IgD-negative memory B cell (primary cell): ENCODE measurements around the gene SCAMP5. TPM values are rescaled to one million over a fixed set of nuclear protein-coding genes. Genes with fewer than 3 reads are reported as not detected.

Experiments
- H3K27ac Mint-ChIP-seq, 3 donors: one replicate each; pipeline ENCODE4 v1.8.0; 2020 to 2022; ENCODE audit warnings: mild to moderate bottlenecking in 3 of 3, mixed read lengths in 3 of 3, moderate library complexity in 1 of 3
- H3K27me3 Mint-ChIP-seq: one replicate; pipeline ENCODE4 v1.8.0; 2021; ENCODE audit warnings: mixed read lengths
- H3K36me3 Mint-ChIP-seq: one replicate; pipeline ENCODE4 v1.8.0; 2020; ENCODE audit warnings: mild to moderate bottlenecking, mixed read lengths
- H3K4me1 Mint-ChIP-seq, 3 donors: one replicate each; pipeline ENCODE4 v1.8.0; 2020 to 2022; ENCODE audit warnings: mixed read lengths in 3 of 3, mild to moderate bottlenecking in 1 of 3
- H3K4me3 Mint-ChIP-seq, 4 donors: one replicate each; pipeline ENCODE4 v1.8.0; 2020 to 2022; ENCODE audit warnings: mild to moderate bottlenecking in 4 of 4, mixed read lengths in 4 of 4, moderate library complexity in 3 of 4
- H3K9me3 Mint-ChIP-seq, 3 donors: one replicate each; pipeline ENCODE4 v1.8.0; 2020 to 2021; ENCODE audit warnings: mixed read lengths in 3 of 3, mild to moderate bottlenecking in 1 of 3
- polyA plus RNA-seq: library from polyadenylated mRNA; unstranded; fragments of 300-500 nt; fragmentation: Illumina TruSeq; gene quantifications from one replicate; pipeline ENCODE4 v1.2.3, GENCODE V29; 2021

The SCAMP5 gene
- polyA plus RNA-seq, 1 donor from 2014 or later, result 0.24 TPM

GRCh38 chr15:74960995-74961588, 34.3 kb upstream of the SCAMP5 start:
- no peak overlapping the region for H3K27ac Mint-ChIP-seq
- peaks cover 28% of the 10 kb centered on the region for H3K27me3 Mint-ChIP-seq
- H3K4me1 Mint-ChIP-seq, result peaks cover 5 to 12% (median 9%) of the 10 kb centered on the region in 3 donors
- H3K9me3 Mint-ChIP-seq, result no peaks in the 10 kb centered on the region
- no peak overlapping the region for H3K4me3 Mint-ChIP-seq
- peaks cover 1% of the 10 kb centered on the region for H3K36me3 Mint-ChIP-seq

GRCh38 chr15:74961616-74962015, 33.7 kb upstream of the SCAMP5 start:
- Mint-ChIP-seq H3K27me3 (peaks cover 28% of the 10 kb centered on the region), H3K4me3 (no peak overlapping the region), H3K27ac (peak overlapping the region in 1 of 3 donors; percentile 71), H3K4me1 (peaks cover 5 to 12% (median 9%) of the 10 kb centered on the region in 3 donors), H3K36me3 (peaks cover 1% of the 10 kb centered on the region), H3K9me3 (no peaks in the 10 kb centered on the region)

- H3K27me3 Mint-ChIP-seq, result peaks cover 28% of the 10 kb centered on the region
These were observed 33.1 kb upstream of the SCAMP5 start for GRCh38 chr15:74962219-74962618.

GRCh38 chr15:74962671-74963070, 32.7 kb upstream of the SCAMP5 start:
- peaks cover 5 to 12% (median 5%) of the 10 kb centered on the region in 3 donors for H3K4me1 Mint-ChIP-seq
- H3K9me3 Mint-ChIP-seq, result no peaks in the 10 kb centered on the region
- no peak overlapping the region for H3K27ac Mint-ChIP-seq
- peaks cover 23% of the 10 kb centered on the region for H3K27me3 Mint-ChIP-seq
- H3K4me3 Mint-ChIP-seq, result no peak overlapping the region
- H3K36me3 Mint-ChIP-seq, result peaks cover 1% of the 10 kb centered on the region

More at GRCh38 chr15:74962219-74962618, 33.1 kb upstream of the SCAMP5 start:
- Mint-ChIP-seq H3K4me1 (peaks cover 5 to 12% (median 9%) of the 10 kb centered on the region in 3 donors), H3K4me3 (no peak overlapping the region), H3K9me3 (no peaks in the 10 kb centered on the region), H3K36me3 (peaks cover 1% of the 10 kb centered on the region), H3K27ac (no peak overlapping the region)

- no peaks in the 10 kb centered on the region for H3K36me3 Mint-ChIP-seq
- no peak overlapping the region for H3K4me3 Mint-ChIP-seq
- H3K4me1 Mint-ChIP-seq, result peaks cover 3 to 11% (median 5%) of the 10 kb centered on the region in 3 donors
- no peak overlapping the region for H3K27ac Mint-ChIP-seq
- H3K27me3 Mint-ChIP-seq, result peaks cover 19% of the 10 kb centered on the region
- no peaks in the 10 kb centered on the region for H3K9me3 Mint-ChIP-seq
These were observed 32.1 kb upstream of the SCAMP5 start for GRCh38 chr15:74963213-74963612.

- Mint-ChIP-seq H3K9me3 (no peaks in the 10 kb centered on the region), H3K4me3 (no peak overlapping the region), H3K36me3 (no peaks in the 10 kb centered on the region), H3K4me1 (peaks cover 0 to 2% (median 0%) of the 10 kb centered on the region in 3 donors), H3K27me3 (peaks cover 4% of the 10 kb centered on the region), H3K27ac (no peak overlapping the region)
These were observed 30.6 kb upstream of the SCAMP5 start for GRCh38 chr15:74964794-74965193.

GRCh38 chr15:74967670-74968069, 27.7 kb upstream of the SCAMP5 start:
- Mint-ChIP-seq H3K4me1 (no peaks in the 10 kb centered on the region), H3K27ac (no peak overlapping the region), H3K4me3 (no peak overlapping the region), H3K27me3 (peaks cover 5% of the 10 kb centered on the region), H3K9me3 (no peaks in the 10 kb centered on the region), H3K36me3 (no peaks in the 10 kb centered on the region)

- Mint-ChIP-seq H3K9me3 (no peaks in the 10 kb centered on the region), H3K36me3 (no peaks in the 10 kb centered on the region), H3K27me3 (peaks cover 26% of the 10 kb centered on the region), H3K4me1 (no peaks in the 10 kb centered on the region), H3K4me3 (no peak overlapping the region), H3K27ac (no peak overlapping the region)
These were observed 19.2 kb upstream of the SCAMP5 start for GRCh38 chr15:74976159-74976558.

GRCh38 chr15:74977599-74977998, 17.8 kb upstream of the SCAMP5 start:
- Mint-ChIP-seq H3K9me3 (no peaks in the 10 kb centered on the region), H3K36me3 (no peaks in the 10 kb centered on the region), H3K4me1 (no peaks in the 10 kb centered on the region), H3K4me3 (no peak overlapping the region), H3K27ac (no peak overlapping the region), H3K27me3 (peaks cover 23% of the 10 kb centered on the region)

- Mint-ChIP-seq H3K27ac (no peak overlapping the region), H3K36me3 (no peaks in the 10 kb centered on the region), H3K27me3 (peaks cover 19% of the 10 kb centered on the region), H3K4me3 (no peak overlapping the region), H3K4me1 (no peaks in the 10 kb centered on the region), H3K9me3 (no peaks in the 10 kb centered on the region)
These were observed 17.3 kb upstream of the SCAMP5 start for GRCh38 chr15:74978077-74978476.

- H3K36me3 Mint-ChIP-seq, result no peaks in the 10 kb centered on the region
- H3K9me3 Mint-ChIP-seq, result no peaks in the 10 kb centered on the region
- no peaks in the 10 kb centered on the region for H3K4me1 Mint-ChIP-seq
- H3K27me3 Mint-ChIP-seq, result peaks cover 18% of the 10 kb centered on the region
- no peak overlapping the region for H3K27ac Mint-ChIP-seq
- no peak overlapping the region for H3K4me3 Mint-ChIP-seq
These were observed 16.9 kb upstream of the SCAMP5 start for GRCh38 chr15:74978503-74978902.

GRCh38 chr15:74982183-74982582, 13.2 kb upstream of the SCAMP5 start:
- Mint-ChIP-seq H3K4me1 (peaks cover 0 to 4% (median 0%) of the 10 kb centered on the region in 3 donors), H3K36me3 (no peaks in the 10 kb centered on the region), H3K27ac (no peak overlapping the region), H3K9me3 (no peaks in the 10 kb centered on the region), H3K4me3 (no peak overlapping the region), H3K27me3 (peaks cover 28% of the 10 kb centered on the region)

GRCh38 chr15:74983725-74984231, 11.6 kb upstream of the SCAMP5 start:
- H3K4me3 Mint-ChIP-seq, result no peak overlapping the region
- H3K27ac Mint-ChIP-seq, result no peak overlapping the region
- peaks cover 0 to 4% (median 0%) of the 10 kb centered on the region in 3 donors for H3K4me1 Mint-ChIP-seq
- H3K27me3 Mint-ChIP-seq, result peaks cover 26% of the 10 kb centered on the region
- H3K36me3 Mint-ChIP-seq, result no peaks in the 10 kb centered on the region
- no peaks in the 10 kb centered on the region for H3K9me3 Mint-ChIP-seq

- no peaks in the 10 kb centered on the region for H3K36me3 Mint-ChIP-seq
- H3K4me3 Mint-ChIP-seq, result no peak overlapping the region
- peaks cover 24% of the 10 kb centered on the region for H3K27me3 Mint-ChIP-seq
- no peak overlapping the region for H3K27ac Mint-ChIP-seq
- H3K9me3 Mint-ChIP-seq, result no peaks in the 10 kb centered on the region
- peaks cover 1 to 5% (median 4%) of the 10 kb centered on the region in 3 donors for H3K4me1 Mint-ChIP-seq
These were observed 7.2 kb upstream of the SCAMP5 start for GRCh38 chr15:74988007-74988800.

- H3K4me1 Mint-ChIP-seq, result peaks cover 1 to 5% (median 4%) of the 10 kb centered on the region in 3 donors
- peaks cover 19% of the 10 kb centered on the region for H3K27me3 Mint-ChIP-seq
- H3K36me3 Mint-ChIP-seq, result no peaks in the 10 kb centered on the region
- H3K27ac Mint-ChIP-seq, result no peak overlapping the region
- H3K4me3 Mint-ChIP-seq, result no peak overlapping the region
- no peaks in the 10 kb centered on the region for H3K9me3 Mint-ChIP-seq
These were observed 5.8 kb upstream of the SCAMP5 start for GRCh38 chr15:74989527-74989926.
